H9 (cell line): ENCODE data around the gene CTNNBL1. TPM values are rescaled to one million over a fixed set of nuclear protein-coding genes. Genes with fewer than 3 reads are reported as not detected.

Source experiments
- DNase-seq: peaks from one replicate; pipeline ENCODE4 v3.0.0-alpha.2; 2017
- H2AFZ ChIP-seq: one replicate; pipeline ENCODE4 v1.6.1; 2013; ENCODE audit warnings: mild to moderate bottlenecking, low read length, control low read depth, moderate library complexity
- H2AK5ac ChIP-seq: 2 replicates; pipeline ENCODE4 v1.6.1; 2013; ENCODE audit warnings: low read length, control low read depth, mixed read lengths; ENCODE audit not compliant: insufficient read length
- H2BK120ac ChIP-seq: one replicate; pipeline ENCODE4 v1.6.1; 2013; ENCODE audit warnings: low read depth, mild to moderate bottlenecking, low read length, control low read depth, inconsistent platforms; ENCODE audit not compliant: poor library complexity, severe bottlenecking
- H2BK12ac ChIP-seq: 2 replicates; pipeline ENCODE4 v1.6.1; 2013; ENCODE audit warnings: low read length, control low read depth, mixed read lengths, low read depth; ENCODE audit not compliant: insufficient read length
- H2BK15ac ChIP-seq: 2 replicates; pipeline ENCODE4 v1.6.1; 2013; ENCODE audit warnings: low read depth, low read length, control low read depth
- H2BK20ac ChIP-seq: one replicate; pipeline ENCODE4 v1.6.1; 2013; ENCODE audit warnings: low read depth, mild to moderate bottlenecking, low read length, control low read depth, inconsistent platforms; ENCODE audit not compliant: poor library complexity, severe bottlenecking
- H2BK5ac ChIP-seq: 2 replicates; pipeline ENCODE4 v1.6.1; 2013; ENCODE audit warnings: low read length, control low read depth, mixed read lengths; ENCODE audit not compliant: insufficient read length
- H3K14ac ChIP-seq: 2 replicates; pipeline ENCODE4 v1.6.1; 2013; ENCODE audit warnings: low read length, control low read depth; ENCODE audit not compliant: insufficient read depth
- H3K18ac ChIP-seq: 2 replicates; pipeline ENCODE4 v1.6.1; 2013; ENCODE audit warnings: low read depth, mild to moderate bottlenecking, mixed read lengths, low read length, control low read depth; ENCODE audit not compliant: insufficient read length
- H3K23ac ChIP-seq: 2 replicates; pipeline ENCODE4 v1.6.1; 2013; ENCODE audit warnings: low read length, control low read depth, mixed read lengths, low read depth; ENCODE audit not compliant: insufficient read length
- H3K23me2 ChIP-seq: 2 replicates; pipeline ENCODE4 v1.6.1; 2013; ENCODE audit warnings: low read depth, mild to moderate bottlenecking, mixed read lengths, low read length, control low read depth; ENCODE audit not compliant: insufficient read length, poor library complexity, severe bottlenecking
- H3K27ac ChIP-seq: 2 replicates; pipeline ENCODE4 v1.5.1; 2013; ENCODE audit warnings: low read length, control low read depth, mixed read lengths, low read depth; ENCODE audit not compliant: insufficient read length
- H3K27me3 ChIP-seq: 2 replicates; pipeline ENCODE4 v1.6.1; 2013; ENCODE audit warnings: low read length, control low read depth, inconsistent platforms; ENCODE audit not compliant: insufficient read depth
- H3K4ac ChIP-seq: 2 replicates; pipeline ENCODE4 v1.6.1; 2013; ENCODE audit warnings: low read depth, mild to moderate bottlenecking, control low read depth, inconsistent platforms, low read length, moderate library complexity
- H3K4me1 ChIP-seq: 2 replicates; pipeline ENCODE4 v1.6.1; 2013; ENCODE audit warnings: low read length, control low read depth, inconsistent platforms; ENCODE audit not compliant: insufficient read depth
- H3K4me2 ChIP-seq: 2 replicates; pipeline ENCODE4 v1.6.1; 2013; ENCODE audit warnings: low read length, control low read depth, mixed read lengths; ENCODE audit not compliant: insufficient read length, insufficient read depth
- H3K56ac ChIP-seq: 2 replicates; pipeline ENCODE4 v1.6.1; 2013; ENCODE audit warnings: low read depth, mild to moderate bottlenecking, mixed read lengths, low read length, control low read depth; ENCODE audit not compliant: insufficient read length
- H3K79me1 ChIP-seq: 2 replicates; pipeline ENCODE4 v1.6.1; 2013; ENCODE audit warnings: low read depth, mild to moderate bottlenecking, moderate library complexity, low read length, control low read depth, inconsistent platforms; ENCODE audit not compliant: insufficient read depth, poor library complexity, severe bottlenecking
- H3K79me2 ChIP-seq: 2 replicates; pipeline ENCODE4 v1.6.1; 2013; ENCODE audit warnings: low read length, control low read depth, inconsistent platforms; ENCODE audit not compliant: insufficient read depth
- H3K9ac ChIP-seq: 2 replicates; pipeline ENCODE4 v1.6.1; 2013; ENCODE audit warnings: low read length, control low read depth, mixed read lengths; ENCODE audit not compliant: insufficient read length; ENCODE audit errors: extremely low read depth
- H3K9me3 ChIP-seq: one replicate; pipeline ENCODE4 v1.6.1; 2013; ENCODE audit warnings: low read depth, low read length, inconsistent platforms; ENCODE audit not compliant: control insufficient read depth
- H3T11ph ChIP-seq: one replicate; pipeline ENCODE4 v1.6.1; 2013; ENCODE audit warnings: mild to moderate bottlenecking, low read length, control low read depth, inconsistent platforms
- H4K20me1 ChIP-seq: one replicate; pipeline ENCODE4 v1.6.1; 2013; ENCODE audit not compliant: control insufficient read depth, insufficient read length, insufficient read depth
- H4K5ac ChIP-seq: 2 replicates; pipeline ENCODE4 v1.6.1; 2013; ENCODE audit warnings: low read depth, mild to moderate bottlenecking, mixed read lengths, low read length, control low read depth; ENCODE audit not compliant: insufficient read length
- H4K8ac ChIP-seq: replicated peaks from 2 replicates; pipeline ENCODE4 v1.6.1; 2013; ENCODE audit warnings: low read length, control low read depth, mixed read lengths, low read depth; ENCODE audit not compliant: insufficient read length
- H4K91ac ChIP-seq: 2 replicates; pipeline ENCODE4 v1.6.1; 2013; ENCODE audit warnings: low read depth, mild to moderate bottlenecking, moderate library complexity, mixed read lengths, low read length, control low read depth; ENCODE audit not compliant: insufficient read length
- H3K27ac Mint-ChIP-seq, 3 experiments: 2 replicates in 2 of 3; 3 replicates in 1 of 3; pipeline ENCODE4 v1.8.0; 2020 to 2021; ENCODE audit warnings: mixed read lengths in 3 of 3, mild to moderate bottlenecking in 1 of 3, moderate library complexity in 1 of 3
- H3K27me3 Mint-ChIP-seq: 2 replicates; pipeline ENCODE4 v1.8.0; 2021; ENCODE audit warnings: low read depth, mild to moderate bottlenecking, moderate library complexity, mixed read lengths
- H3K36me3 Mint-ChIP-seq, 3 experiments: 2 replicates in 2 of 3; 3 replicates in 1 of 3; pipeline ENCODE4 v1.8.0; 2020 to 2021; ENCODE audit warnings: low read depth in 3 of 3, mixed read lengths in 3 of 3; ENCODE audit not compliant: insufficient read depth in 1 of 3
- H3K4me1 Mint-ChIP-seq, 2 experiments: 2 replicates each; pipeline ENCODE4 v1.8.0; 2020; ENCODE audit warnings: mixed read lengths in 2 of 2
- H3K4me3 Mint-ChIP-seq, 2 experiments: 2 replicates in 1 of 2; 3 replicates in 1 of 2; pipeline ENCODE4 v1.8.0; 2020 to 2021; ENCODE audit warnings: mild to moderate bottlenecking in 2 of 2, mixed read lengths in 2 of 2, moderate library complexity in 1 of 2
- H3K9me3 Mint-ChIP-seq, 2 experiments: 2 replicates in 1 of 2; 3 replicates in 1 of 2; pipeline ENCODE4 v1.8.0; 2020; ENCODE audit warnings: mild to moderate bottlenecking in 2 of 2, mixed read lengths in 2 of 2, moderate library complexity in 1 of 2
- WGBS: extraction: QIAGEN DNeasy Blood & Tissue Kit; methylation state at CpG from one replicate; pipeline ENCODE4 v1.1.7; 2013; ENCODE audit warnings: missing lambda C conversion rate, low lambda C conversion rate, mixed read lengths; ENCODE audit not compliant: insufficient read length; ENCODE audit errors: extremely low coverage; 5-methylcytosine and 5-hydroxymethylcytosine counted together
- total RNA-seq: library from RNA; stranded (reverse); gene quantifications from 2 replicates; pipeline ENCODE4 v1.2.1, GENCODE V29; 2021
- TF ChIP-seq, protein P1 (sequence below): fragments of 200-600 bp; sonication (generic); conservative IDR thresholded peaks from 3 replicates; pipeline ENCODE4 v1.8.0; 2021; ENCODE audit warnings: antibody characterized with exemption, mild to moderate bottlenecking

The CTNNBL1 gene
- total RNA-seq, 1 experiment from 2014 or later, result 67.2 TPM

DNA sequence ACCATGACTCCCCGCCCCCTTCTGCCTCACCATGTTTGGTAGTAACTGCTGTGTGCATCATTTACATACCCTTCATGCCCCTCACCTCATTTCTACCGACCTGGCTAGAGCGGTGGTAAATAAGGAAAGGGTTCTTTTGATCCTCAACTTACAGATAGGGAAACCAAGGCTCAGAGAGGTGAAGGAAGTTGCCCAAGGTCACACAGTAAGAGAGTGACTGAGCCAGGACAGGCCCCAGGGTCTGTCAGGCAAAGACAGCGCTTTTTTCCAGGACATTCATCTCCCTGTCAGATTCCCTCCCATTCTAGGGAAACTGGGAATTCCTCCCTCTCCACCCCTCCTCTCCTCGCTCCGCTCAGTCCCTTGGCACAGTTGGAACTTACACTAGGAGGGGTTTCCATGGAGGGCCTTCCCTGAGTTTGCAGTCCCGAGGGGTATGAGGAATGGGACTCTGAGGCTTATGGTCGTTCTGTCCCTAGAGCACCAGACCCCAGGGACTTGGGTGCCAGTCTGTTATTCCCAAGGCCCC, 211.1 kb downstream of the CTNNBL1 start:
- Histone ChIP-seq H3T11ph (no peak overlapping the region), H2BK5ac (no peak overlapping the region), H4K91ac (no peak overlapping the region), H3K23ac (no peak overlapping the region), H3K4me1 (peaks cover 4% of the 10 kb centered on the region; the same call in 1 of the 2 replicates), H3K23me2 (peaks cover 3% of the 10 kb centered on the region), H2BK15ac (no peak overlapping the region), H3K4me2 (no peak overlapping the region), H3K79me2 (no peaks in the 10 kb centered on the region), H3K9me3 (no peaks in the 10 kb centered on the region), H3K18ac (no peak overlapping the region), H4K8ac (no peak overlapping the region), H3K14ac (no peak overlapping the region; the same call in 1 of the 2 replicates), H2AFZ (no peak overlapping the region), H2BK12ac (no peak overlapping the region), H3K79me1 (no peaks in the 10 kb centered on the region), H3K27ac (no peak overlapping the region), H3K9ac (no peak overlapping the region), H3K27me3 (no peaks in the 10 kb centered on the region), H2BK20ac (no peak overlapping the region), H2AK5ac (no peak overlapping the region), H2BK120ac (no peak overlapping the region), H4K20me1 (no peaks in the 10 kb centered on the region), H3K56ac (no peak overlapping the region), H4K5ac (no peak overlapping the region), H3K4ac (no peak overlapping the region)
- TF ChIP-seq, protein P1, sequence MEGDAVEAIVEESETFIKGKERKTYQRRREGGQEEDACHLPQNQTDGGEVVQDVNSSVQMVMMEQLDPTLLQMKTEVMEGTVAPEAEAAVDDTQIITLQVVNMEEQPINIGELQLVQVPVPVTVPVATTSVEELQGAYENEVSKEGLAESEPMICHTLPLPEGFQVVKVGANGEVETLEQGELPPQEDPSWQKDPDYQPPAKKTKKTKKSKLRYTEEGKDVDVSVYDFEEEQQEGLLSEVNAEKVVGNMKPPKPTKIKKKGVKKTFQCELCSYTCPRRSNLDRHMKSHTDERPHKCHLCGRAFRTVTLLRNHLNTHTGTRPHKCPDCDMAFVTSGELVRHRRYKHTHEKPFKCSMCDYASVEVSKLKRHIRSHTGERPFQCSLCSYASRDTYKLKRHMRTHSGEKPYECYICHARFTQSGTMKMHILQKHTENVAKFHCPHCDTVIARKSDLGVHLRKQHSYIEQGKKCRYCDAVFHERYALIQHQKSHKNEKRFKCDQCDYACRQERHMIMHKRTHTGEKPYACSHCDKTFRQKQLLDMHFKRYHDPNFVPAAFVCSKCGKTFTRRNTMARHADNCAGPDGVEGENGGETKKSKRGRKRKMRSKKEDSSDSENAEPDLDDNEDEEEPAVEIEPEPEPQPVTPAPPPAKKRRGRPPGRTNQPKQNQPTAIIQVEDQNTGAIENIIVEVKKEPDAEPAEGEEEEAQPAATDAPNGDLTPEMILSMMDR, result no peak
- DNase-seq, result no peak
- no peak overlapping the region for H3K27ac Mint-ChIP-seq
- H3K36me3 Mint-ChIP-seq, result no peaks in the 10 kb centered on the region; a peak in 1 of 7 replicates
- no CpG with 5 or more reads among the region's 8 CpGs for WGBS
- peak overlapping the region in 1 of 2 experiments; percentile 51; a peak in 1 of 5 replicates for H3K4me3 Mint-ChIP-seq
- peaks cover 0 to 4% of the 10 kb centered on the region in 2 experiments; a peak in 1 of 5 replicates for H3K9me3 Mint-ChIP-seq
- peaks cover 38% of the 10 kb centered on the region for H3K27me3 Mint-ChIP-seq
- peaks cover 49 to 64% of the 10 kb centered on the region in 2 experiments for H3K4me1 Mint-ChIP-seq
